BJ (cell line): ENCODE data around the gene HELLS. TPM values are rescaled to one million over a fixed set of nuclear protein-coding genes. Genes with fewer than 3 reads are reported as not detected.
"Not testable (repeated sequence)": the region's sequence is repeated elsewhere in the genome, so short reads cannot be mapped to it uniquely, and the experiment has no call there.

Source experiments
- CTCF ChIA-PET: fragments of 350-600 bp; formaldehyde crosslinking; extraction: SDS; loops from one replicate; lab custom pipeline; 2021; ENCODE audit warnings: antibody characterized with exemption, inconsistent platforms; lab: Yijun Ruan, JAX
- POLR2A ChIA-PET: fragments of 300-600 bp; sonication (Branson Sonifier 250); formaldehyde crosslinking; extraction: SDS; loops from one replicate; lab custom pipeline; 2021; ENCODE audit warnings: antibody characterized with exemption; lab: Charles Lee
- DNase-seq: peaks from one replicate; pipeline ENCODE4 v3.0.0-alpha.2; 2011; ENCODE audit warnings: low read depth
- H3K27me3 ChIP-seq: 2 replicates; pipeline ENCODE4 v1.6.0; 2011; ENCODE audit warnings: low read length; ENCODE audit not compliant: control insufficient read depth, insufficient read depth
- H3K36me3 ChIP-seq: 2 replicates; pipeline ENCODE4 v1.5.1; 2011; ENCODE audit warnings: low read length; ENCODE audit not compliant: control insufficient read depth, insufficient read depth
- H3K4me3 ChIP-seq: 2 replicates; pipeline ENCODE4 v1.5.1; 2011; ENCODE audit warnings: low read depth, mild to moderate bottlenecking, control low read depth, low read length
- polyA plus RNA-seq: library from polyadenylated mRNA; depleted of rRNA; stranded (reverse); fragments of >200 nt; gene quantifications from 2 replicates; pipeline ENCODE4 v1.2.3, GENCODE V29; 2011
- TF ChIP-seq, protein P1 (sequence below): IDR thresholded peaks from 2 replicates; pipeline ENCODE4 v1.5.1; 2011; ENCODE audit warnings: low read depth, mild to moderate bottlenecking, control low read depth, inconsistent platforms, low read length, moderate library complexity; ENCODE audit not compliant: insufficient read depth

The HELLS gene
- polyA plus RNA-seq, 1 experiment: 6.7 TPM

DNA sequence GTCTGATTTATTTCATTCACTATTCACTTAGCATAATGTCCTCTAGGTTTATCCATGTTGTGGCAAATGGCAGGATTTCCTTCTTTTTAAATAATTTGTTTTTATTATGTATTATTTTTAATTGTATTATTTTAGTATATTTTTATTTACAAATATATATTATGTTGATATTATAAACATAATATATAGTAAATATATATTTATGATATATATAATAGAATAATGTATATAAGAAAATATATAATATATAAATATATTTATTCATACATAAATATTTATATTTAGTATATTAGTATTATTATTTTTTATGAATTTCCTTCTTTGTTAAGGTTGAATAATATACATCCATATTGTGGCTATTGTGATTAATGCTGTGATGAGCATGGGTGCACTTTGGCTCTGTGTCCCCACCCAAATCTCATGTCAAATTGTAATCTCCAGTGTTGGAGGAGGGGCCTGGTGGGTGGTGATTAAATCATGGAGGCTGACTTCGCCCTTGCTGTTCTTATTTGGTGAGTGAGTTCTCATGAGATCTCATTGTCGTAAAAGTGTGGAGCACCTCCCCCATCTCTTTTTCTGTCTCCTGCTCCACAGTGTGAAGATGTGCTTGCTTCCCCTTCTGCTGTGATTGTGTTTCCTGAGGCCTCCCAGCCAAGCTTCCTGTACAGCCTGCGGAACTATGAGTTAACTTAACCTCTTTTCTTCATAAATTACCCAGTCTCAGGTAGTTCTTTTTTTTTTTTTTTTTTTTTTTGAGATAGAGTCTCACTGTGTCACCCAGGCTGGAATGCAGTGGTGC, 85.7 kb downstream of the HELLS start:
- DNase-seq: no peak
- no peaks in the 10 kb centered on the region for H3K36me3 ChIP-seq
- no peaks in the 10 kb centered on the region for H3K27me3 ChIP-seq
- H3K4me3 ChIP-seq: no peak overlapping the region
- ChIA-PET CTCF (interaction anchor here (0.8 kb wide), 1 partner anchor 9 kb away, joined by 4 read pairs; no protein-coding TSS in a partner anchor), POLR2A (no interaction called here)
- TF ChIP-seq, protein P1, sequence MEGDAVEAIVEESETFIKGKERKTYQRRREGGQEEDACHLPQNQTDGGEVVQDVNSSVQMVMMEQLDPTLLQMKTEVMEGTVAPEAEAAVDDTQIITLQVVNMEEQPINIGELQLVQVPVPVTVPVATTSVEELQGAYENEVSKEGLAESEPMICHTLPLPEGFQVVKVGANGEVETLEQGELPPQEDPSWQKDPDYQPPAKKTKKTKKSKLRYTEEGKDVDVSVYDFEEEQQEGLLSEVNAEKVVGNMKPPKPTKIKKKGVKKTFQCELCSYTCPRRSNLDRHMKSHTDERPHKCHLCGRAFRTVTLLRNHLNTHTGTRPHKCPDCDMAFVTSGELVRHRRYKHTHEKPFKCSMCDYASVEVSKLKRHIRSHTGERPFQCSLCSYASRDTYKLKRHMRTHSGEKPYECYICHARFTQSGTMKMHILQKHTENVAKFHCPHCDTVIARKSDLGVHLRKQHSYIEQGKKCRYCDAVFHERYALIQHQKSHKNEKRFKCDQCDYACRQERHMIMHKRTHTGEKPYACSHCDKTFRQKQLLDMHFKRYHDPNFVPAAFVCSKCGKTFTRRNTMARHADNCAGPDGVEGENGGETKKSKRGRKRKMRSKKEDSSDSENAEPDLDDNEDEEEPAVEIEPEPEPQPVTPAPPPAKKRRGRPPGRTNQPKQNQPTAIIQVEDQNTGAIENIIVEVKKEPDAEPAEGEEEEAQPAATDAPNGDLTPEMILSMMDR: no peak

- TF ChIP-seq, protein P1: no peak
- Histone ChIP-seq H3K4me3 (no peak overlapping the region), H3K27me3 (no peaks in the 10 kb centered on the region), H3K36me3 (no peaks in the 10 kb centered on the region)
- no peak for DNase-seq
- ChIA-PET POLR2A (no interaction called here), CTCF (no interaction called here)
Measured at GRCh38 chr10:94632954-94633353, 87.4 kb downstream of the HELLS start.

DNA sequence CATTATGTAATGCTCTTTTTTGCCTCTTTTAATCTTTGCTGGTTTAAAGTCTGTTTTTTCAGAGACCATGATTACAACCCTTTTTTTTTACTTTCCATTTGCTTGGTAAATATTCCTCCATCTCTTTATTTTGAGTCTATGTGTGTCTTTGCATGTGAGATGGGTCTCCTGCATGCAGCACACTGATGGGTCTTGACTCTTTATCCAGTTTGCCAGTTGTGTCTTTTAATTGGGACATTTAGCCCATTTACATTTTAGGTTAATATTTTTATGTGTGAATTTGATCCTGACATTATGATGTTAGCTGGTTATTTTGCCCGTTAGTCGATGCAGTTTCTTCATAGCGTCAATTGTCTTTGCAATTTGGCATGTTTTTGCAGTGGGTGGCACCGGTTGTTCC, 92.5 kb downstream of the HELLS start:
- CTCF ChIA-PET, POLR2A ChIA-PET: not testable (repeated sequence)

GRCh38 chr10:94639902-94640301, 94.3 kb downstream of the HELLS start:
- CTCF ChIA-PET: interaction anchor here (0.8 to 1.4 kb wide), 2 partner anchors 9 to 10 kb away, joined by 4 to 5 read pairs; no protein-coding TSS in a partner anchor

More for the DNA sequence above, 92.5 kb downstream of the HELLS start:
- H3K36me3 ChIP-seq, H3K27me3 ChIP-seq, H3K4me3 ChIP-seq, DNase-seq: not testable (repeated sequence)

GRCh38 chr10:94640562-94640961, 95.0 kb downstream of the HELLS start:
- ChIA-PET POLR2A (no interaction called here), CTCF (interaction anchor here (1.4 kb wide), 1 partner anchor 11 kb away, joined by 5 read pairs; no protein-coding TSS in a partner anchor)
- no peaks in the 10 kb centered on the region for H3K27me3 ChIP-seq
- TF ChIP-seq, protein P1: no peak
- DNase-seq: no peak
- H3K4me3 ChIP-seq: no peak overlapping the region
- no peaks in the 10 kb centered on the region for H3K36me3 ChIP-seq

More at GRCh38 chr10:94639902-94640301, 94.3 kb downstream of the HELLS start:
- H3K36me3 ChIP-seq: no peaks in the 10 kb centered on the region
- DNase-seq: no peak
- TF ChIP-seq, protein P1: no peak
- no peaks in the 10 kb centered on the region for H3K27me3 ChIP-seq
- no peak overlapping the region for H3K4me3 ChIP-seq
- POLR2A ChIA-PET: no interaction called here
